Mesenchymal stem cell (in vitro differentiated cells and primary cell): ENCODE measurements around the gene GCK.

Experiments used
- DNase-seq: peaks from one replicate; pipeline ENCODE4 v3.0.0-alpha.2; 2013
- H2AFZ ChIP-seq: one replicate; pipeline ENCODE4 v1.6.1; 2013; ENCODE audit warnings: low read depth, mild to moderate bottlenecking, control low read depth, inconsistent platforms, low read length, moderate library complexity
- H2AK5ac ChIP-seq: 2 replicates; pipeline ENCODE4 v1.6.1; 2013; ENCODE audit warnings: low read length, moderate library complexity, mild to moderate bottlenecking, inconsistent platforms; ENCODE audit not compliant: severe bottlenecking
- H2BK120ac ChIP-seq: one replicate; pipeline ENCODE4 v1.6.1; 2013; ENCODE audit warnings: low read depth, mild to moderate bottlenecking, inconsistent platforms, low read length, moderate library complexity
- H2BK12ac ChIP-seq, 2 experiments: one replicate each; pipeline ENCODE4 v1.6.1; 2013; ENCODE audit warnings: inconsistent platforms in 2 of 2, low read length in 2 of 2, mild to moderate bottlenecking in 2 of 2, moderate library complexity in 2 of 2, control low read depth in 1 of 2
- H2BK15ac ChIP-seq: one replicate; pipeline ENCODE4 v1.6.1; 2013; ENCODE audit warnings: mild to moderate bottlenecking, low read depth, inconsistent platforms; ENCODE audit not compliant: poor library complexity, severe bottlenecking
- H2BK5ac ChIP-seq: 2 replicates; pipeline ENCODE4 v1.6.1; 2013; ENCODE audit warnings: low read depth, mild to moderate bottlenecking, low read length, control low read depth, inconsistent platforms; ENCODE audit not compliant: poor library complexity, severe bottlenecking
- H3K14ac ChIP-seq, 2 experiments: one replicate each; pipeline ENCODE4 v1.6.1; 2013; ENCODE audit warnings: inconsistent platforms in 2 of 2, low read length in 2 of 2, control low read depth in 1 of 2, mild to moderate bottlenecking in 1 of 2, moderate library complexity in 1 of 2
- H3K18ac ChIP-seq, 2 experiments: one replicate each; pipeline ENCODE4 v1.6.1; 2013; ENCODE audit warnings: inconsistent platforms in 2 of 2, low read length in 2 of 2, control low read depth in 1 of 2, low read depth in 1 of 2, mild to moderate bottlenecking in 1 of 2
- H3K23ac ChIP-seq, 2 experiments: one replicate each; pipeline ENCODE4 v1.6.1; 2013; ENCODE audit warnings: inconsistent platforms in 2 of 2, low read length in 2 of 2, mild to moderate bottlenecking in 2 of 2, moderate library complexity in 2 of 2, control low read depth in 1 of 2
- H3K27ac ChIP-seq: 2 replicates; pipeline ENCODE4 v1.5.1; 2013; ENCODE audit warnings: mild to moderate bottlenecking, moderate library complexity, low read length, control low read depth, inconsistent platforms; ENCODE audit not compliant: poor library complexity, severe bottlenecking
- H3K27me3 ChIP-seq, 2 experiments: 2 replicates each; pipeline versions ENCODE4 v1.6.1 to v1.7.0; 2013; ENCODE audit warnings: low read length in 2 of 2, mild to moderate bottlenecking in 2 of 2, moderate library complexity in 2 of 2, control low read depth in 1 of 2, inconsistent platforms in 1 of 2; ENCODE audit not compliant: control insufficient read depth in 1 of 2, insufficient read depth in 1 of 2
- H3K36me3 ChIP-seq, 2 experiments: 2 replicates each; pipeline versions ENCODE4 v1.6.1 to v1.7.0; 2013; ENCODE audit warnings: low read length in 2 of 2, control low read depth in 1 of 2, inconsistent platforms in 1 of 2, low read depth in 1 of 2, mild to moderate bottlenecking in 1 of 2; ENCODE audit not compliant: insufficient read depth in 2 of 2, control insufficient read depth in 1 of 2
- H3K4ac ChIP-seq, 2 experiments: one replicate each; pipeline ENCODE4 v1.6.1; 2013; ENCODE audit warnings: inconsistent platforms in 2 of 2, low read length in 2 of 2, mild to moderate bottlenecking in 2 of 2, moderate library complexity in 2 of 2, control low read depth in 1 of 2, low read depth in 1 of 2
- H3K4me1 ChIP-seq: 2 replicates; pipeline ENCODE4 v1.6.1; 2013; ENCODE audit warnings: low read depth, low read length, control low read depth; ENCODE audit not compliant: control insufficient read depth, insufficient read depth
- H3K4me2 ChIP-seq: 2 replicates; pipeline ENCODE4 v1.6.1; 2013; ENCODE audit warnings: low read length, mild to moderate bottlenecking, inconsistent platforms; ENCODE audit not compliant: poor library complexity, severe bottlenecking
- H3K4me3 ChIP-seq, 2 experiments: 2 replicates each; pipeline versions ENCODE4 v1.5.1 to v1.7.0; 2013; ENCODE audit warnings: low read length in 2 of 2, mild to moderate bottlenecking in 2 of 2, control low read depth in 1 of 2, low read depth in 1 of 2; ENCODE audit not compliant: insufficient read depth in 1 of 2
- H3K79me1 ChIP-seq: replicated peaks from 2 replicates; pipeline ENCODE4 v1.6.1; 2013; ENCODE audit warnings: mild to moderate bottlenecking, control low read depth, low read length, inconsistent platforms; ENCODE audit not compliant: poor library complexity, severe bottlenecking
- H3K9ac ChIP-seq: 2 replicates; pipeline ENCODE4 v1.7.0; 2013; ENCODE audit warnings: mild to moderate bottlenecking, low read length, moderate library complexity
- H3K9me3 ChIP-seq: 2 replicates; pipeline ENCODE4 v1.7.0; 2013; ENCODE audit warnings: mild to moderate bottlenecking, low read length; ENCODE audit not compliant: control insufficient read depth
- H4K8ac ChIP-seq: one replicate; pipeline ENCODE4 v1.6.1; 2013; ENCODE audit warnings: inconsistent platforms, mild to moderate bottlenecking, low read length, moderate library complexity
- H4K91ac ChIP-seq: one replicate; pipeline ENCODE4 v1.6.1; 2013; ENCODE audit warnings: mild to moderate bottlenecking, low read length, inconsistent platforms
- WGBS: methylation state at CpG from one replicate; pipeline ENCODE4 v1.1.7; 2013; ENCODE audit warnings: mixed read lengths; 5-methylcytosine and 5-hydroxymethylcytosine counted together

GCK gene

GRCh38 chr7:44103566-44103922 is 85.7 kb downstream of the GCK start:
- Histone ChIP-seq H3K18ac (peak overlapping the region; percentile 46 to 56), H3K9me3 (no peaks in the 10 kb centered on the region), H3K14ac (no peak overlapping the region), H3K4me1 (peaks cover 61% of the 10 kb centered on the region), H3K4me3 (no peak overlapping the region), H2AK5ac (peak overlapping the region; percentile 50), H3K27me3 (no peaks in the 10 kb centered on the region), H2BK5ac (no peak overlapping the region), H3K36me3 (peaks cover 22 to 26% of the 10 kb centered on the region in 2 experiments), H3K27ac (peak overlapping the region; percentile 57), H2AFZ (no peak overlapping the region), H3K4ac (peak overlapping the region in 1 of 2 experiments; percentile 6), H2BK12ac (peak overlapping the region; percentile 27 to 50), H2BK120ac (peak overlapping the region; percentile 85), H3K23ac (no peak overlapping the region), H4K8ac (peak overlapping the region; percentile 82), H4K91ac (peak overlapping the region; percentile 74), H3K4me2 (no peak overlapping the region), H3K9ac (peak overlapping the region; percentile 32), H2BK15ac (peak overlapping the region; percentile 31), H3K79me1 (no peaks in the 10 kb centered on the region)
- 58% methylated on average over 7 of the region's 8 CpGs for WGBS
- no peak for DNase-seq

- Histone ChIP-seq H3K4me2 (no peak overlapping the region), H3K14ac (no peak overlapping the region), H2AK5ac (peak overlapping the region; percentile 50), H3K36me3 (peaks cover 18 to 21% of the 10 kb centered on the region in 2 experiments), H3K27ac (peak overlapping the region; percentile 97), H4K91ac (no peak overlapping the region), H3K23ac (no peak overlapping the region), H2BK15ac (no peak overlapping the region), H3K18ac (peak overlapping the region in 1 of 2 experiments; percentile 21), H2BK120ac (no peak overlapping the region), H3K4me3 (no peak overlapping the region), H2BK5ac (no peak overlapping the region), H3K79me1 (no peaks in the 10 kb centered on the region), H3K9me3 (no peaks in the 10 kb centered on the region), H3K4ac (peak overlapping the region in 1 of 2 experiments; percentile 26), H2BK12ac (peak overlapping the region in 1 of 2 experiments; percentile 81), H3K9ac (peak overlapping the region; percentile 53), H3K27me3 (no peaks in the 10 kb centered on the region), H2AFZ (no peak overlapping the region), H4K8ac (no peak overlapping the region), H3K4me1 (peaks cover 56% of the 10 kb centered on the region)
- 93% methylated on average over 8 of the region's 8 CpGs for WGBS
- no peak for DNase-seq
Measured at GRCh38 chr7:44102846-44103565, 86.2 kb downstream of the GCK start.

- H3K9ac ChIP-seq, result peak overlapping the region; percentile 67
- 93% methylated on average over 12 of the region's 14 CpGs for WGBS
- peak overlapping the region; percentile 86 for H2AK5ac ChIP-seq
- H2BK15ac ChIP-seq, result no peak overlapping the region
- no peak overlapping the region for H3K23ac ChIP-seq
- H3K4me2 ChIP-seq, result no peak overlapping the region
- H2BK12ac ChIP-seq, result peak overlapping the region; percentile 81 to 82
- no peaks in the 10 kb centered on the region for H3K9me3 ChIP-seq
- peaks cover 13% of the 10 kb centered on the region in 2 experiments for H3K36me3 ChIP-seq
- H3K79me1 ChIP-seq, result no peaks in the 10 kb centered on the region
- no peaks in the 10 kb centered on the region for H3K27me3 ChIP-seq
- H4K8ac ChIP-seq, result no peak overlapping the region
- H3K4me1 ChIP-seq, result peaks cover 52% of the 10 kb centered on the region
- peak overlapping the region; percentile 97 for H3K27ac ChIP-seq
- no peak overlapping the region for H4K91ac ChIP-seq
- no peak overlapping the region for H2BK5ac ChIP-seq
- H2AFZ ChIP-seq, result no peak overlapping the region
- no peak overlapping the region for H3K4me3 ChIP-seq
- no peak overlapping the region for H3K14ac ChIP-seq
- H3K18ac ChIP-seq, result peak overlapping the region in 1 of 2 experiments; percentile 21
- H2BK120ac ChIP-seq, result no peak overlapping the region
- no peak for DNase-seq
- H3K4ac ChIP-seq, result peak overlapping the region in 1 of 2 experiments; percentile 26
Measured at GRCh38 chr7:44101966-44102845, 87.0 kb downstream of the GCK start.
